NCI-H82 (cell line): ENCODE measurements around the gene BIRC5.
"Not testable (repeated sequence)": the region's sequence is repeated elsewhere in the genome, so short reads cannot be mapped to it uniquely, and the experiment has no call there.

ENCODE experiments used
- DNase-seq: peaks from one replicate; lab custom pipeline; 2025; lab: John Stamatoyannopoulos, UW

BIRC5 gene

DNA sequence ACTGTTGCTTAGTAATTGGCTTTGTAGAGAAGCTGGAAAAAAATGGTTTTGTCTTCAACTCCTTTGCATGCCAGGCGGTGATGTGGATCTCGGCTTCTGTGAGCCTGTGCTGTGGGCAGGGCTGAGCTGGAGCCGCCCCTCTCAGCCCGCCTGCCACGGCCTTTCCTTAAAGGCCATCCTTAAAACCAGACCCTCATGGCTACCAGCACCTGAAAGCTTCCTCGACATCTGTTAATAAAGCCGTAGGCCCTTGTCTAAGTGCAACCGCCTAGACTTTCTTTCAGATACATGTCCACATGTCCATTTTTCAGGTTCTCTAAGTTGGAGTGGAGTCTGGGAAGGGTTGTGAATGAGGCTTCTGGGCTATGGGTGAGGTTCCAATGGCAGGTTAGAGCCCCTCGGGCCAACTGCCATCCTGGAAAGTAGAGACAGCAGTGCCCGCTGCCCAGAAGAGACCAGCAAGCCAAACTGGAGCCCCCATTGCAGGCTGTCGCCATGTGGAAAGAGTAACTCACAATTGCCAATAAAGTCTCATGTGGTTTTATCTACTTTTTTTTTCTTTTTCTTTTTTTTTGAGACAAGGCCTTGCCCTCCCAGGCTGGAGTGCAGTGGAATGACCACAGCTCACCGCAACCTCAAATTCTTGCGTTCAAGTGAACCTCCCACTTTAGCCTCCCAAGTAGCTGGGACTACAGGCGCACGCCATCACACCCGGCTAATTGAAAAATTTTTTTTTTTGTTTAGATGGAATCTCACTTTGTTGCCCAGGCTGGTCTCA, 11.2 kb downstream of the BIRC5 start:
- DNase-seq, result peak; percentile 26

DNA sequence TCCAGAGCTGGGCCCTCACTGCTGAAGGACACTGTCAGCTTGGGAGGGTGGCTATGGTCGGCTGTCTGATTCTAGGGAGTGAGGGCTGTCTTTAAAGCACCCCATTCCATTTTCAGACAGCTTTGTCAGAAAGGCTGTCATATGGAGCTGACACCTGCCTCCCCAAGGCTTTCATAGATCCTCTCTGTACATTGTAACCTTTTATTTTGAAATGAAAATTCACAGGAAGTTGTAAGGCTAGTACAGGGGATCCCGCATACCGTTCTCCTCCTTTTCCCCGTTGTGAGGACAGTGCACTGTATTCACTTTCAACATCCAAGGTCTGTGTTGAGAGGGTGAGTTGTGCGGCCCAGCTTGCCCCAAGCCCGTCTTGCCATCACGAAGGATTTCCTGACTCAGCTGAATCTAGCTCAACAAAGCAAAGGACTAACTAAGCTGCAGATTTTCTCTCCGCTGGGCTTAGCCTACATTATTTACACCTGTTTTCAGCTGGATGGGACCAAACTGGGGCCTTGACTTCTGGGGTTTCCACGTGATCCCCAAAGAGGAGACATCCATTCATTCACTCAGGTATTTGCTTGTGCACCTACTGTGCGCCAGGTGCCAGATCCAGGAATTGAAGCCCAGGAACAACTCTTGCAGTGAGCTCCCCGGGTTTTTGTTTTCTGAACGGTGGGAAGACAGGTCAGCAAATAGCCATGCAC, 12.2 kb downstream of the BIRC5 start:
- DNase-seq, result peak; percentile 28

DNA sequence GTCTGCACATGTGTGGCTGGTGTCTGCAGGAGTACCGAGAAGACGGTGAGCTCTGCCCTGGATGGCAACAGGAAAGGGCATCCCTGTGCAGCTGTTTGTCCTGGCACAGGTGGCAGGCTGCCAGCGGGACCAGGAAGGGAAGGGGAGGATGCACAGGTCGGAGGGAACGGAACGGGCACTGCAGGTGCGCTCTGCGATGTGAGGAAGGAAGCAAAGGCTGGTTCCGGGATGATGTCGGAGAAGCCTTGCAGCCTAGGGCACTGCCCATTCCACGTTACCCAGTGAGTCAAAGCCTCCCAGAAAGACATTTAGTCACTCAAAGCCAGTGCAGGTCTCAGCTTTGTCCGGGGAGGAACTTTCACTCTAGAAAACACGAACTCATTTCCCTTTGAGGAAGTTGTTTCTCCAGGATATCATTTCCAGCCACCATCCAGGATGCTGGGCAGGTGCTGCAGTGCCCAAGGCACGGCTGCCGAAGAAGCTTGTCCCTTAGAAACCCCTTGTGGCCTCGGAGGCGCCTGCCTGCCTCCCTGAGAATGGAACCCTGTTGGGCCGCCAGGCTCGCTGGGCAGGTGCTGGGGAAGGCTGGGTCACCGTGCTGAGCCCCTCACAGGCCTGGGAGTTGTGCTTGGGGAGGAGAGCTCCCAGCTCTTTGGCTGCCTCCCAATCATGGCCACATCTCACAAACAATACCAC, 12.9 kb downstream of the BIRC5 start:
- no peak for DNase-seq

DNA sequence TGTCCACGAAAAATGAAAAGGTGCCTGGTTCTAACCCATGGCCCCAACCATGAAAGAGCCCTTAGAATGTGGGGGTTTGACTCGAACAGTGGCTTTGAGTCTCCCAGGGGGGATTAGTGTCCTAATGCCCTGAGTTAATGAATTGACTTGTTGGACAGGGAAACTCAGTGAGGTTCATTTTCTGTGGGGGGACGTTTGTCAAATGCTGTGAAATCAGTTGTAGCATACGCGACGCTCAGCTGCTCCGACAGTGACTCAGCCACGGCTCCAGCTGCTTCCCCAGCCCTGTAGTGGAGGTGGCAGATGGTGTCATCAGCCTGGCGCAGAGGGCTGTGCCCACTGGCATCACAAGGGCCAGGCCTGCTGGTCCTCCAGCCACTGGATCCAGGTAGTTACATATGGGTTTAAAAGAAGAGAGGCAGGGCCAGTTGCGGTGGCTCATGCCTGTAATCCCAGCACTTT, 13.4 kb downstream of the BIRC5 start:
- DNase-seq, result peak; percentile 80

DNA sequence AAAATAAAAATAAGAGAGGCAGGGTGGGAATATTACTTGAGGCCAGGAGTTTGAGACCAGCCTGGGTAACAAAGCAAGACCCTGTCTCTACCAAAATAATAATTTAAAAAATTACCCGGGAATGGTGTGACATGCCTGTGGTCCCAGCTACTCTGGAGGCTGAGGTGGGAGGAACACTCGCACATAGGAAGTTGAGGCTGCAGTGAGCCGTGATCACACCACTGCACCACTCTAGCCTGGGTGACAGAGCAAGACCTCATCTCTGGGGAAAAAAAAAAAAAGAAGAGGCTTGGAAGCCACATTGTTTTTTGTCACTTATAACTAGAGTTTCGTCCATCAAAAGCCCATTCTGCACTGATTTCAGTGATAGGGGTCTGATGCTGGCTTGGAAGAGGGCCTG, 14.1 kb downstream of the BIRC5 start:
- no peak for DNase-seq

DNA sequence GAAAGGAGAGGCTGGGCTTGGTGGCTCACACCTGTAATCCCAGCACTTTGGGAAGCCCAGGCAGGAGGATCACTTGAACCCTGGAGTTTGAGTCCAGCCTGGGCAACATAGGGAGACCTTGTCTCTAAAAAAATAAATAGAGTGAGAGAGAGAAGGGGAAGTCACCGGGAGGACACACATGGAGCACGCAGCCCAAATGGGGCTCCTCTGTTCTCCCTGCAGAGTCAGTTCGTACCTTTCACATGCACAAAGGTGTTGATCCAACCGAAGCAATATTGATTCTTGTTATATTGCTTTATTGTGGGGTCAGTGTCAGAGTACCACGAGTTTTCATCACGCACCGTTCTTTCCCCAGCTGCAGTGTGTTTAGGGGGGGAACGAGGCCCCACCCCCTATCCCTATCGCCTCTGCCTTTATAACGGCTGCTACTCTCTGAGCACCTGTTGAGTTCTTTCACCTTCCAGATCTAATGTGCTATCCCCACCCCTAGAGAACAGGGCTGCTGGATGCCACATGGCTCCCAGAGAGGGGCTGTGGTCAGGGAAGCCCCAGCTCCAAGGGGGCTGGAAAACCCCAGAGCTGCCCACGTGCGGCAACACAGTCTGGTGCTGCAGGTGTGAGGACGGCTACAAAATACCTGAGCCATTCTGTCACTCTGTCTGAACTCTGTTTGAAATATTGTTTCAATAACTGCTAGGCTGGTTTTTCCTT, 16.4 kb downstream of the BIRC5 start:
- DNase-seq, result no peak

DNA sequence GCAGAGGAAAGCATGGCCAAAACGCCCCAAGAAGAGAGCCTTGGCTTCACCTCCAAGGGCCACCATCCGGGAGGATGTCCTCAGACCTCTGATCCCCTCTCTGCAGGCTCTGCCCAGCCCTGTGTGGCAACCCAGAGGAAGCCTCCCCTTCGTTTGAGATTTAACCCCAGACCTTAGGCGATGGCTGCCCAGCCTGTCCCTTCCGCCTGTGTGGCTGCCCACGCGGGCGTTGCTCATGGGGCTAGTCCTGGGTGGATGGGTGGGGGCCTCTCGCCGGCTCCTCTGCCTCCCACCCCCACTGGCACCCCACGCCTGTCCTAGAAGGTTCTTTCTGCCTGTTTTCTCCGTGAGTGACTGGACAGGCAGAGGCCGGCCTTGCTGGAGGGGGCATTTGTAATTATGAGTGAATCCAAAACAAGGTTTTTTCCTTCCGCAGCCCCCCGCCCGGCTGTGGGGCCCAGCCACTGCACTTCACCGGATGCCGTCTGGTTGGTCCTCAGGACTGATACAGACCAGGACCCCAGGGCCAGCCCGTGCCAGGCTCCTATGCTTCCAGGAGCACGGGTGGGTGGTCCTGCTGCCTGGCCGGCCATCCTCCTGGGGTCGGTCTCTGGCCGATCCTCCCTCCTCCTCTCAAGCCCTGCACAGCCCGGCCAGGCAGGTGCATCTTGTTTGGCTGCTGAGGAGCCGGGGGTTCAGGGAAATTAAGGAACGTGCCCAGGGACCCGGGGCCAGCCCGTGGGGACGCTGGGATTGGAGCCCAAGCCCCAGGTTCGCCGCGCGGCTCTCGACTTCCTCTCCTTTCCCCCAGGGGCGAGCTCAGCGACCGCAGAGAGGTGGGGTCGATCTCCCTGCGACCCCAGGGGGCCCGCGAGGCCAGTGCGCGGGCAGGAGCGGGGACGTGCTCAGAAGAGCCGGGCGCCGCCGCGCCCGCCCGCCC, 17.2 kb downstream of the BIRC5 start, which contains the start of gene TMEM235:
Gene TMEM235 (plus strand): TSS at position 636 of the 940 bp plus-strand sequence. CDS start 393 bp downstream, outside the sequence.
- no peak for DNase-seq

DNA sequence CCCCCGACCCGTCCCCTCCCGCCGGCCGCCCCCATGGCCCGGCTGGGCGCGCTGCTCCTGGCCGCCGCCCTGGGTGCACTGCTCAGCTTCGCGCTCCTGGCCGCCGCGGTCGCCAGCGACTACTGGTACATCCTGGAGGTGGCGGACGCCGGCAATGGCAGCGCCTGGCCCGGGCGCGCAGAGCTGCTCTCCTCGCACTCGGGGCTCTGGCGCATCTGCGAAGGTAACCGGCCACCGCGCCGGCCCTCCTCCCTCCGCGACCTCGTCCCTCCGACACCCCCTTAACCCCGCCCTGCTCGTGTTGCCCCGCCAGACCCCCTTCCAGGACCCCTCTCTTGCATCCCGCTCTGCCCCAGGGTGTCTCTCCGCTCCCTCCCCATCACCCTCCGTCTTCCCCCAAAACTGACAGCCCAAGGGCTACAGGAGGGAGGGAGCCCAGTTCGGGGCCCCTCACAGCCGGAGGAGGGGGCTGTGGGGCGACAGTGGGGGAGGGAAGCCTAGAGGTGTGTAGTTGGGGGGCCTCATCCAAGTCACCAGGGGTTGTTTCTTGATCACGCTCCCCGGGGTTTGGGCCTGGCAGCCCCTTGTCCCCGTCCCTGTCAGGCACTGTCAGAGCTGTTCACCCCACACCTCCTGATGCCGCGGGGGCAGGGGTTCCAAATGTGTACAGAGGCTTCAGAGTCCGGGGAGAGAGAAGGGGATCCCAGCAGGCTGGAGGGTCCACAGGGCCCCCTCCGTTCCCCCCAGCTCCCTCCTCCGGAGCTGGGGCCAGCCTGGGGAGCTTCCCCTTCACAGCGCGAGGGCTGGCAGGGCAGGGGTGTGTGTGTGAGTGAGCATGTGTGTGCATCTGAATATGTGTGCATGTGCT, 18.2 kb downstream of the BIRC5 start:
- DNase-seq, result no peak

DNA sequence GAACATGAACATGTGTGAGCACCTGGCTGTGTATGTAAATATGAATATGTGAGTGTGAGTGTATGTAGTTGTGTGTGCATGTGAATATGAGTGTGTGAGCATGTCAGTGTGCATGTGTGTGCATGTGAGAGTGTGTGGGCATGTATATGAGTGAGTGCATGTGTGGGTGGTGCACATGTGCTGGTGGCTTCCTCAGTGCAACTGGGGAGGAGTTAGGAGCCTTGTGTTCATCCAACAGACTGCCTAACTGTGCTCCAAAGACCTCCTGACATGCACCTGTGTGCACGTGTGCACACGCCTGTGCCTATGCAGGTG, 18.8 kb downstream of the BIRC5 start:
- DNase-seq, result no peak

DNA sequence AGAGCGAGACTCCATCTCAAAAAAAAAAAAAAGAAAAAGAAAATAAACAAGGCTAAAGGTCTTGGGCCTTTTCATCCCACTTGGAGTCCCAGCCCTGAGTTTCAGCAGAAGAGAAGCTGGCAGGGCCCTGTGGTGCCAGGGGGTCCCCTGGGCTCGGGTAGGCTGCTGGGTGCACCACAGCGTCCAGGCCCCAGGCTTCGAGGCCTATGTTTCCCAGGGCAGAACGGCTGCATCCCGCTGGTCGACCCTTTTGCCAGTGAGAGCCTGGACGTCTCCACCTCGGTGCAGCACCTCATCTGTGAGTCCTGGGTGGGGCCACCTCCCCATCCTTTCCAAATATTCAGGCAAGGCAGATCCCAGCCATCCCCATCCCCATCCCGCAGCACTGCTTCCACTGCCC, 19.6 kb downstream of the BIRC5 start:
- DNase-seq, result no peak

DNA sequence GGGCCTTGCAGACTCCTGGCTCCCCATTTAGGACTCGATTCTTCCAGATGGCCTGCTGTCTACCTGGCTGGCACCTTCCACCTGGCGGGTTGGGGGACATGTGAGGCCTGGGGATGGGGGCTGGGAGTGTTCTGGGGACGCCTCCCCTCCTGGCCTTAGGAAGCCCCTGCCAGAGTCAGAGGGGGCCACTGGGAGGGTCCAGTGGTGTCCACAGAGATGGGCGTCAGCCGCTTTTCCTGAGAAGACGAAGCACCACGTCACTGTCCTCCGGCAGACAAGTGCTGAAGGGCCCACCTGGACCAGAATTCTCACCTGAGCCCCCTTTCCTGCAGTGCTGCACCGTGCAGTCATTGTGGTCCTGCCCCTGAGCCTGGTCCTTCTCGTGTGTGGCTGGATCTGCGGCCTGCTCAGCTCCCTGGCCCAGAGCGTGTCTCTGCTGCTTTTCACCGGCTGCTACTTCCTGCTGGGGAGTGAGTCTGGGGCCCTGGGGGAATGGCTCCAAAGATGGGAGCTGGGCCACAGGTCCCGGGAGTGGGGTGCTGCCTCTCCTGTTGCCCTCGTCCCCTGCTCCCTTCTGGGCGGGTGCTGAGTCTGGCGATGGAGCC, 20.3 kb downstream of the BIRC5 start:
- DNase-seq, result no peak

DNA sequence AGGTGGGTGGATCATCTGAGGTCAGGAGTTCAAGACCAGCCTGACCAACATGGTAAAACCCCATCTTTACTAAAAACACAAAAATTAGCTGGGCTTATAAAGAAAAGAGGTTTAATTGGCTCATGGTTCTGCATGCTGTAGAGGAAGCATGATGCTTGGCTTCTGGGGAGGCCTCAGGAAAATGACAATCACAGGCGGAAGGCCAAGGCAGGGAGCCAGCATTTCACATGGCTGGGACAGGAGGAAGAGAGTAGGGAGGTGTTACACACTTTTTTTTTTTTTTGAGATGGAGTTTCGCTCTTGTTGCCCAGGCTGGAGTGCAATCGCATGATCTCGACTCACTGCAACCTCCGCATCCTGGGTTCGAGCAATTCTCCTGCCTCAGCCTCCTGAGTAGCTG, 21.0 kb downstream of the BIRC5 start:
- not testable (repeated sequence) for DNase-seq

DNA sequence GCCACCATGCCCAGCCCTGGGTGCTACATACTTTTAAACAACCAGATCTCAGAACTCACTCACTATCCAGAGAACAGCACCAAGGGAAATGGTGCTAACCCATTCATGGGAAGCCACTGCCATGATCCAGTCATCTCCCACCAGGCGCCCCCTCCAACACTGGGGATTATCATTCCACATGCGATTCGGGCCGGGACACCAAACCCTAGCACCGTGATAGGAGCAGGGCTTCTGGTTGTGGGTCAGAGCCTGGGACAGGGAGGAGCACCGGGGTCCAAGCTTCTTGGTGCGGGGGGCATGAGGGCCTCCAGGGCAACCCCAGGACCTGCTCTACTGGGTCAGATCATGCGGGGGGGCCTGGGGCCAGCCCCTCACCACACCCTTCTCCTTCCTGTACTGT, 21.8 kb downstream of the BIRC5 start:
- DNase-seq, result no peak

DNA sequence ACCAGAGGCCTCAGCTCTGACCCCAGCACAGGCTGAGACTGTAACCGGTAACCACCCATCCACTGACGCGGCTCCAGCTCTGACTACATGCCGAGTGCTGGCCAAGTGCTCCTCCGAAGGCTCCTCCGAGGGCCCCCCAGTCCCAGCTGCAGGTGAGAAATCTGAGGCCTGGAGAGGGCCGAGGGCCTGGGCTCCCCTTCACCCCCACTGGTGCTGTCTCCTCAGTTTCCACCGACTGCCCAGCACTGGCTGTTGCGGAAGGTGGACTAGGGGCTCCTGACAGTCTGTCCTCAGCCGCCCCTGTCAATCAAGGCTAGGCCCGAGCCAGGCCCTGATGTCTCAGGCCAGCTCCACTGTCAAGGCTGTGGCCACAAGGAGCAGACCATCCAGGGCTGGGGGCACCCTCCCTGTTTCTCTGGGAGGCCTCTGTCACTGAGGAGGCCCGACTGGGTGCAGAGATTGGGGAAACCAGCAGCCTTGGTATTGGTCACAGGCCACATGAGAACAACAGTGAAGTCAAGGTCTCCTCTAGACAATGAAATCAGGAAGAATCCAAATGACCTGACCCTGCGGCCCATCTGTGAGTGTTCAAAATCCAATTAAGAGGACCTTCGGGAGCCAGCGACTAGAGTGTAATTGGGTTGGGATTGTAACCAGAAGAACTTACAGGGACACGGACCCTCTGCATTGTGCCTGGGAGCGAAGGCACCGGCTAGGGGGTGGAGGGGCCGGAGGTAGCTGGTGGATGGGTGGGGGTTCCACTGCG, 22.5 kb downstream of the BIRC5 start:
- DNase-seq, result peak; percentile 92

DNA sequence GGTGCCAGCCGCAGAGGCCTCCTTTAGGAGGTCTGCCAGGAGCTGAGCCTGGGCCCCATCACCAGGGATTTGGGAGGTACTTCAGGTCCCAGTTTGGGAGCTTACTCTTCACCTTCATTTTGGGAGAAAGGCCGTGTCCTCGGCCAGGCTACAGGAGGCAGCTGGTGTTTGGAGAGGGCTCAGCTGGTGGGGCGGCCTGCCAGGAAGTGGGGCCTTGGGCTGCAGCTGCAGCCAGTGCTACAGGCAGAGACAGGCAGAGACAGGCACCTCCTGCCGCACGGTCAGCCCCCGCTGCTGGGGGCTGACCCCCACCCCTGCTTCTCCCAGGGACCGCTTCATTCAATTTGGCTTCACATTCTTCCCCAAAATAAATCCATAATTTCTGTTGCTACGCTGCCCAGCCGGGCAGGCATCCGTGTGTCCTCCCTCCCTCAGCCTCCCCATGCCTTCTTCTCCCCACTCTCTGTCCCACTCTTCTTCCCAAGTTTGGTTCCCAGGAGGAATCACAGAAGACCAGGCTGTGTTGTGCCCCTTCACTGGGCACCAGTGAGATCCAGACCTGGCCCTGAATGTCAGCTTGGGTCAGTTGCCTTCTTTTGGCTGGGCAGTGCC, 23.5 kb downstream of the BIRC5 start:
- DNase-seq, result peak; percentile 54

DNA sequence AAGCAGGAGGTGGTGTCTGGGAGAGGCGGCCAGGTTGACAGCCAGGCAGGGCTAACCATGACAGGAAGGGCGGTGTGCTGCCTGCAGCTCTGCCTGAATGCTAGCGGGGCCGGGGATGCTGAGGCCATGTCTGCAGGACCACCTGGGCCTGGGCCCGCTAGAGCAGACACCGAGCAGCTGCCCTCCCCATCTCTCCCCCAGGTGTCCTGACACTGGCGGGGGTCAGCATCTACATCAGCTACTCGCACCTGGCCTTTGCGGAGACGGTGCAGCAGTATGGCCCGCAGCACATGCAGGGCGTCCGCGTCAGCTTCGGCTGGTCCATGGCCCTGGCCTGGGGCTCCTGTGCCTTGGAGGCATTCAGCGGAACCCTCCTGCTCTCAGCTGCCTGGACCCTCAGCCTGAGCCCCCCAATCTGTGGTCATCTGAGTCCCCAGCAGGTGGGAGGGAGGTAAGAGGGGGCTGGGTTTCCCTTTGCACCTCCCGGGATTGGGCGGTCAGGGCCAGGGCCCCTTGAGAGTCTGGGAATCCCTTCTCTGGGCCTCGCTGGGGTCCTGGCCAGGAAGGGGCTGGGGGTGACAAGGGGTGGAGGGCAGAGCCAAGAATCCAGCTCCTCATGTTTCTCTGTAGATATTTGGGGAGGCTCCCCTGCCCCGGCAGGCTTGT, 24.9 kb downstream of the BIRC5 start:
- DNase-seq, result no peak

DNA sequence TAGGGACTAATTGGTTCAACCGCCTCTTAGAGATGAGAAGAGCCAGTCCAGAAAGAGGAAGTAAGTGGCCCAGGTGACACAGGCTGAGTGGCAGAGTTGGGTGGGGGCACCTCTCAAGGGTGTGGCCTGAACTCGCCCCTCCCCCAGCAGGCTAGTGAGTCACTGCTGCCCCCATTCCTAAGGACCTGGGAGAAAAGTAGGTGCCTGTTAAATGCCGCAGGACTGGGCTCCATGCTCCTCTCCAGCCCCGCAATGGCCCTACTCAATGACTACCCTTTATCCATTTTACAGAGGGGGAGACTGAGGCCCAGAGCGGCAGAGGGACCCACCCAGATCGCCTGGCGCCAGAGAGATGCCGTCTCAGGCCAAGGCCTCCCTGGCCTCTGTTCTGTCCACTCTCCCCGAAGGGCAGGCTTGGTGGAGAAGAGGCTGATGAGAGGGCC, 25.5 kb downstream of the BIRC5 start:
- no peak for DNase-seq
